WTC11 (cell line): ENCODE data around the gene HIP1R. TPM values are rescaled to one million over a fixed set of nuclear protein-coding genes. Genes with fewer than 3 reads are reported as not detected.
A peak's percentile ranks its signal among the peaks of the same experiment; 100 is the strongest.

Source experiments
- ARID4B ChIP-seq: sonication (generic); formaldehyde crosslinking; IDR thresholded peaks from 2 replicates; pipeline ENCODE4 v1.8.0; 2023; ENCODE audit warnings: missing genetic modification reagents, mild to moderate bottlenecking, borderline replicate concordance
- ATF3 ChIP-seq: sonication (generic); formaldehyde crosslinking; conservative IDR thresholded peaks from 2 replicates; pipeline ENCODE4 v1.8.1; 2022; ENCODE audit warnings: mild to moderate bottlenecking, missing genetic modification reagents
- CBFB ChIP-seq: sonication (generic); formaldehyde crosslinking; IDR thresholded peaks from 2 replicates; pipeline ENCODE4 v1.8.1; 2022; ENCODE audit warnings: mild to moderate bottlenecking, low read depth, missing genetic modification reagents
- CREB1 ChIP-seq: sonication (generic); formaldehyde crosslinking; IDR thresholded peaks from 2 replicates; pipeline ENCODE4 v1.8.0; 2023; ENCODE audit warnings: mild to moderate bottlenecking, missing genetic modification reagents
- E2F5 ChIP-seq: sonication (generic); formaldehyde crosslinking; IDR thresholded peaks from 2 replicates; pipeline ENCODE4 v1.8.1; 2022; ENCODE audit warnings: mild to moderate bottlenecking, moderate library complexity, missing genetic modification reagents
- ELF4 ChIP-seq: sonication (generic); formaldehyde crosslinking; IDR thresholded peaks from 2 replicates; pipeline ENCODE4 v1.8.1; 2022; ENCODE audit warnings: low read depth, mild to moderate bottlenecking, moderate library complexity, missing genetic modification reagents
- ETV6 ChIP-seq: sonication (generic); formaldehyde crosslinking; IDR thresholded peaks from 2 replicates; pipeline ENCODE4 v1.8.1; 2022; ENCODE audit warnings: mild to moderate bottlenecking, missing genetic modification reagents
- FOXP4 ChIP-seq: sonication (generic); formaldehyde crosslinking; IDR thresholded peaks from 2 replicates; pipeline ENCODE4 v1.8.0; 2022; ENCODE audit warnings: mild to moderate bottlenecking, missing genetic modification reagents
- JAZF1 ChIP-seq: fragments of 250-450 bp; sonication (Bioruptor Pico); IDR thresholded peaks from 2 replicates; pipeline ENCODE4 v1.9.0; 2021; ENCODE audit warnings: moderate library complexity, mild to moderate bottlenecking, inconsistent platforms
- KAT7 ChIP-seq: sonication (generic); formaldehyde crosslinking; IDR thresholded peaks from 2 replicates; pipeline ENCODE4 v1.8.1; 2023; ENCODE audit warnings: missing genetic modification reagents, mild to moderate bottlenecking, borderline replicate concordance
- MLX ChIP-seq: sonication (generic); formaldehyde crosslinking; IDR thresholded peaks from 2 replicates; pipeline ENCODE4 v1.8.1; 2023; ENCODE audit warnings: mild to moderate bottlenecking, missing genetic modification reagents, moderate library complexity
- MXD4 ChIP-seq: fragments of 250-450 bp; sonication (Bioruptor Pico); IDR thresholded peaks from 2 replicates; pipeline ENCODE4 v1.8.0; 2021; ENCODE audit warnings: mild to moderate bottlenecking, moderate library complexity, borderline replicate concordance
- MYBL2 ChIP-seq: sonication (generic); formaldehyde crosslinking; IDR thresholded peaks from 2 replicates; pipeline ENCODE4 v1.8.1; 2023; ENCODE audit warnings: mild to moderate bottlenecking, moderate library complexity, missing genetic modification reagents
- NFATC4 ChIP-seq: fragments of 250-450 bp; sonication (Bioruptor Pico); IDR thresholded peaks from 2 replicates; pipeline ENCODE4 v1.9.0; 2021; ENCODE audit warnings: mild to moderate bottlenecking
- PREB ChIP-seq: sonication (generic); formaldehyde crosslinking; IDR thresholded peaks from 2 replicates; pipeline ENCODE4 v1.8.1; 2022; ENCODE audit warnings: mild to moderate bottlenecking, missing genetic modification reagents, moderate library complexity, borderline replicate concordance
- PRRX2 ChIP-seq: fragments of 250-450 bp; sonication (Bioruptor Pico); IDR thresholded peaks from 2 replicates; pipeline ENCODE4 v1.8.0; 2021; ENCODE audit warnings: mild to moderate bottlenecking
- SP1 ChIP-seq: sonication (generic); formaldehyde crosslinking; conservative IDR thresholded peaks from 2 replicates; pipeline ENCODE4 v1.8.1; 2022; ENCODE audit warnings: missing genetic modification reagents
- TP53 ChIP-seq: sonication (generic); formaldehyde crosslinking; IDR thresholded peaks from 2 replicates; pipeline ENCODE4 v1.8.1; 2023; ENCODE audit warnings: mild to moderate bottlenecking, missing genetic modification reagents
- USF1 ChIP-seq: sonication (generic); formaldehyde crosslinking; IDR thresholded peaks from 2 replicates; pipeline ENCODE4 v1.8.0; 2022; ENCODE audit warnings: mild to moderate bottlenecking, missing genetic modification reagents
- ZBTB21 ChIP-seq: sonication (generic); formaldehyde crosslinking; IDR thresholded peaks from 2 replicates; pipeline ENCODE4 v1.8.1; 2023; ENCODE audit warnings: mild to moderate bottlenecking, missing genetic modification reagents, borderline replicate concordance
- ZMAT4 ChIP-seq: fragments of 250-450 bp; sonication (Bioruptor Pico); IDR thresholded peaks from 2 replicates; pipeline ENCODE4 v1.9.0; 2021; ENCODE audit warnings: mild to moderate bottlenecking
- ZNF121 ChIP-seq: sonication (generic); formaldehyde crosslinking; IDR thresholded peaks from 2 replicates; pipeline ENCODE4 v1.8.0; 2023; ENCODE audit warnings: missing genetic modification reagents
- ZNF532 ChIP-seq: fragments of 250-450 bp; sonication (Bioruptor Pico); IDR thresholded peaks from 2 replicates; pipeline ENCODE4 v1.9.0; 2021; ENCODE audit warnings: mild to moderate bottlenecking, borderline replicate concordance
- total RNA-seq: library from RNA; stranded (reverse); gene quantifications from 3 replicates; pipeline ENCODE4 v1.2.3, GENCODE V29; 2021

HIP1R gene
- total RNA-seq, 1 experiment from 2014 or later: 45.2 TPM

- TF ChIP-seq ZNF532 (CRISPR knock-in tag) (no peak), PREB (CRISPR knock-in tag) (no peak), ARID4B (CRISPR knock-in tag) (peak; percentile 78; the same call in 1 of the 2 replicates), CREB1 (CRISPR knock-in tag) (no peak), JAZF1 (no peak), ZBTB21 (no peak), TP53 (peak; percentile 34; the same call in 1 of the 2 replicates), FOXP4 (CRISPR knock-in tag) (peak; percentile 96; the same call in 1 of the 2 replicates), USF1 (peak; percentile 53; the same call in 1 of the 2 replicates), SP1 (CRISPR knock-in tag) (peak; percentile 78), NFATC4 (no peak), ZNF121 (CRISPR knock-in tag) (no peak), PRRX2 (CRISPR knock-in tag) (no peak), MYBL2 (CRISPR knock-in tag) (peak; percentile 87; the same call in 1 of the 2 replicates), MXD4 (no peak), ELF4 (CRISPR knock-in tag) (no peak), ETV6 (CRISPR knock-in tag) (peak; percentile 89), ZMAT4 (CRISPR knock-in tag) (no peak), MLX (CRISPR knock-in tag) (no peak), ATF3 (CRISPR knock-in tag) (no peak), KAT7 (CRISPR knock-in tag) (0 out of 2 replicates have a peak, but pooled peaks have one; percentile 46), CBFB (no peak), E2F5 (CRISPR knock-in tag) (no peak)
Measured at GRCh38 chr12:122871851-122872780, 36.9 kb downstream of the HIP1R start (continued).
